ENCODE data around the gene GPD2.

- TF ChIP-seq, protein P1, sequence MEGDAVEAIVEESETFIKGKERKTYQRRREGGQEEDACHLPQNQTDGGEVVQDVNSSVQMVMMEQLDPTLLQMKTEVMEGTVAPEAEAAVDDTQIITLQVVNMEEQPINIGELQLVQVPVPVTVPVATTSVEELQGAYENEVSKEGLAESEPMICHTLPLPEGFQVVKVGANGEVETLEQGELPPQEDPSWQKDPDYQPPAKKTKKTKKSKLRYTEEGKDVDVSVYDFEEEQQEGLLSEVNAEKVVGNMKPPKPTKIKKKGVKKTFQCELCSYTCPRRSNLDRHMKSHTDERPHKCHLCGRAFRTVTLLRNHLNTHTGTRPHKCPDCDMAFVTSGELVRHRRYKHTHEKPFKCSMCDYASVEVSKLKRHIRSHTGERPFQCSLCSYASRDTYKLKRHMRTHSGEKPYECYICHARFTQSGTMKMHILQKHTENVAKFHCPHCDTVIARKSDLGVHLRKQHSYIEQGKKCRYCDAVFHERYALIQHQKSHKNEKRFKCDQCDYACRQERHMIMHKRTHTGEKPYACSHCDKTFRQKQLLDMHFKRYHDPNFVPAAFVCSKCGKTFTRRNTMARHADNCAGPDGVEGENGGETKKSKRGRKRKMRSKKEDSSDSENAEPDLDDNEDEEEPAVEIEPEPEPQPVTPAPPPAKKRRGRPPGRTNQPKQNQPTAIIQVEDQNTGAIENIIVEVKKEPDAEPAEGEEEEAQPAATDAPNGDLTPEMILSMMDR (conservative IDR thresholded peaks at IDR 0.05 in 1 of 2, IDR thresholded peaks at IDR 0.05 in 1 of 2; ENCODE audit: low read depth in 1 of 2, low read length in 2 of 2), result no peak
- no peak for TF ChIP-seq EZH2 (IDR thresholded peaks at IDR 0.05; ENCODE audit: low read length, missing control alignments)
These were observed 44.2 kb downstream of the GPD2 start for GRCh38 chr2:156480376-156480775.
